NB4 (cell line): ENCODE data around the gene FOXA2.

Source experiments
- CTCF ChIP-seq: IDR thresholded peaks from one replicate; pipeline ENCODE4 v1.5.1; 2012; ENCODE audit warnings: low read depth, low read length
- MAX ChIP-seq: IDR thresholded peaks from 2 replicates; pipeline ENCODE4 v1.6.1; 2011; ENCODE audit warnings: low read depth, low read length
- MYC ChIP-seq: IDR thresholded peaks from 2 replicates; pipeline ENCODE4 v1.6.1; 2011; ENCODE audit warnings: low read depth, low read length
- POLR2A ChIP-seq: IDR thresholded peaks from 2 replicates; pipeline ENCODE4 v1.6.1; 2011; ENCODE audit warnings: mild to moderate bottlenecking; ENCODE audit not compliant: insufficient read length; ENCODE audit errors: extremely low read depth

- no peak for TF ChIP-seq POLR2A
- no peak for TF ChIP-seq MAX
- TF ChIP-seq CTCF, result no peak
- TF ChIP-seq MYC, result no peak
Measured at GRCh38 chr20:22536956-22537756, 47.2 kb downstream of the FOXA2 start.
